SK-N-MC (cell line): Measurements from ENCODE around the gene SRCAP.

Experiments
- EZH2 ChIP-seq: fragments of 200-600 bp; sonication (generic); IDR thresholded peaks from one replicate; pipeline ENCODE4 v1.6.1; 2017; ENCODE audit warnings: antibody characterized with exemption
- FOXP2 ChIP-seq: optimal IDR thresholded peaks from 2 replicates; pipeline ENCODE3; 2011; ENCODE audit warnings: mild to moderate bottlenecking, moderate library complexity; ENCODE audit not compliant: insufficient read depth; ENCODE audit errors: extremely low read length, control extremely low read depth
- POLR2AphosphoS5 ChIP-seq: IDR thresholded peaks from 2 replicates; pipeline ENCODE4 v1.6.1; 2012; ENCODE audit warnings: mild to moderate bottlenecking, low read depth, low read length, borderline replicate concordance

DNA sequence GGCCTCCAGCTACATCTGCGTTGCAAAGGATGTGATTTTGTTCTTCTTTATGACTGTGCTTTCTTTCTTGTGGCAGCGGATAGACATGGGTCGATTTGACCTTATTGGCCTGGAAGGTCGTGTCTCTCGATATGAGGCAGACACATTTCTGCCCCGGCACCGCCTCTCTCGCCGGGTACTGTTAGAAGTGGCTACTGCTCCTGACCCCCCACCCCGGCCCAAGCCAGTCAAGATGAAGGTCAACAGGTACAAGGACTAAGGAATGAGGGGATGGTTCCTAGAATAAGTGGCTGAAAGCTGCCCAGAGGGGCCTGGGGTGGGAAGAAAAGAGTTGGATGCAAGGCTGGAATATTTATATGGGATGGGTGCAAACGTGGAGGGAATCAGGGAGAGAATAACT is 21.1 kb downstream of the SRCAP start:
- no peak for TF ChIP-seq POLR2AphosphoS5
- TF ChIP-seq EZH2, result no peak
- no peak for TF ChIP-seq FOXP2
